Peyer's patch (tissue), 4 donors: ENCODE data around the gene IMP3.

Experiments used
- POLR2A ChIP-seq, 2 donors: fragments of 450-650 bp; IDR thresholded peaks; one replicate each; pipeline ENCODE4 v1.5.1; 2017; ENCODE audit warnings: antibody characterized with exemption in 2 of 2, mild to moderate bottlenecking in 2 of 2, moderate library complexity in 2 of 2
- TF ChIP-seq, protein P1 (sequence below), 6 experiments: fragments of 450-650 bp in 4 of 6; fragments of 200-600 bp in 2 of 6; sonication (generic) in 1 of 6; IDR thresholded peaks; one replicate each; pipeline ENCODE4 v1.5.1; 2017 to 2019; ENCODE audit warnings: antibody characterized with exemption in 6 of 6, mild to moderate bottlenecking in 3 of 6, moderate library complexity in 1 of 6

DNA sequence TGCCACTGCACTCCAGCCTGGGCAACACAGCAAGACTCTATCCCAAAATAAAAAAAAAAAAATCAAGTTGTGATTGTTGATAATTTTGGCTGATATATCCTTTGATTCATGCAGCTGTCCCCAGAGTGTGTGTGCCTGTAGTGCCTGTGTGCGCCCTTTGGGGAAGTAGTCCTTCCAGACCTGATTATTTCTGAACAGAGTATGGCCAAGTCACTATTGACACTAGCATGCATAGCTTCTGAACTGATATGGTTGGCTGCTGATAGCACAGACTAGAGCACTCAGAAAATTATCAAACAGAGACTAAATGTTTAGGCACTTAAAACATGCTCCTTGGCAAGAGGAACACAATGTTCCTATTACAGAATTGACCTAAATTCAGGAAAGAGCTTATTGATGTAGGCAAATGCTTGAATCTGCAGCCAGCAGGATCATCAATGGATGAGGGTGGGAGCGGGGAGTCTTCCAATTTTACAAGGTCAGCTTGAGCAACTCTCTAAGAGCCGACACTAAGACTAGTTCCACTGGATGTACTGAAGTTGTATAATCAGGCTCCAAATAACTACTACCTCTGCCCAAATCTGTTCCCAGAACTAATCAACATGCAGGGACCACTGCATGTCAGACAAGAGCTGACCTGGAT, 43.2 kb downstream of the IMP3 start:
- TF ChIP-seq, protein P1, sequence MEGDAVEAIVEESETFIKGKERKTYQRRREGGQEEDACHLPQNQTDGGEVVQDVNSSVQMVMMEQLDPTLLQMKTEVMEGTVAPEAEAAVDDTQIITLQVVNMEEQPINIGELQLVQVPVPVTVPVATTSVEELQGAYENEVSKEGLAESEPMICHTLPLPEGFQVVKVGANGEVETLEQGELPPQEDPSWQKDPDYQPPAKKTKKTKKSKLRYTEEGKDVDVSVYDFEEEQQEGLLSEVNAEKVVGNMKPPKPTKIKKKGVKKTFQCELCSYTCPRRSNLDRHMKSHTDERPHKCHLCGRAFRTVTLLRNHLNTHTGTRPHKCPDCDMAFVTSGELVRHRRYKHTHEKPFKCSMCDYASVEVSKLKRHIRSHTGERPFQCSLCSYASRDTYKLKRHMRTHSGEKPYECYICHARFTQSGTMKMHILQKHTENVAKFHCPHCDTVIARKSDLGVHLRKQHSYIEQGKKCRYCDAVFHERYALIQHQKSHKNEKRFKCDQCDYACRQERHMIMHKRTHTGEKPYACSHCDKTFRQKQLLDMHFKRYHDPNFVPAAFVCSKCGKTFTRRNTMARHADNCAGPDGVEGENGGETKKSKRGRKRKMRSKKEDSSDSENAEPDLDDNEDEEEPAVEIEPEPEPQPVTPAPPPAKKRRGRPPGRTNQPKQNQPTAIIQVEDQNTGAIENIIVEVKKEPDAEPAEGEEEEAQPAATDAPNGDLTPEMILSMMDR (IDR thresholded peaks at IDR 0.05) = no peak
- no peak for TF ChIP-seq POLR2A (IDR thresholded peaks at IDR 0.05)
